Osteocyte (in vitro differentiated cells): ENCODE data around the gene NDUFB8. TPM values are rescaled to one million over a fixed set of nuclear protein-coding genes. Genes with fewer than 3 reads are reported as not detected.

ENCODE experiments used
- DNase-seq: peaks from one replicate; pipeline ENCODE4 v3.0.0; 2021; ENCODE audit warnings: mixed read lengths; ENCODE audit not compliant: unreplicated experiment; ENCODE audit errors: extremely low spot score
- H3K27ac Mint-ChIP-seq: one replicate; pipeline ENCODE4 v1.8.0; 2021; ENCODE audit warnings: mild to moderate bottlenecking, mixed read lengths; ENCODE audit not compliant: unreplicated experiment
- H3K27me3 Mint-ChIP-seq: one replicate; pipeline ENCODE4 v1.8.0; 2021; ENCODE audit warnings: mixed read lengths; ENCODE audit not compliant: unreplicated experiment
- H3K36me3 Mint-ChIP-seq: one replicate; pipeline ENCODE4 v1.8.0; 2021; ENCODE audit warnings: mixed read lengths; ENCODE audit not compliant: unreplicated experiment
- H3K4me1 Mint-ChIP-seq: one replicate; pipeline ENCODE4 v1.8.0; 2021; ENCODE audit warnings: mixed read lengths; ENCODE audit not compliant: unreplicated experiment
- H3K4me3 Mint-ChIP-seq: one replicate; pipeline ENCODE4 v1.8.0; 2021; ENCODE audit warnings: mild to moderate bottlenecking, moderate library complexity, mixed read lengths; ENCODE audit not compliant: unreplicated experiment
- H3K9me3 Mint-ChIP-seq: one replicate; pipeline ENCODE4 v1.8.0; 2021; ENCODE audit warnings: mixed read lengths; ENCODE audit not compliant: unreplicated experiment
- total RNA-seq: library from RNA; stranded (reverse); gene quantifications from 2 replicates; pipeline ENCODE4 v1.2.1, GENCODE V29; 2021
- TF ChIP-seq, protein P1 (sequence below): fragments of 200-600 bp; sonication (generic); IDR thresholded peaks from 2 replicates; pipeline ENCODE4 v1.5.0; 2021; ENCODE audit warnings: antibody characterized with exemption, mild to moderate bottlenecking, moderate library complexity

Gene NDUFB8
- total RNA-seq, 1 donor from 2014 or later: 169 TPM

DNA sequence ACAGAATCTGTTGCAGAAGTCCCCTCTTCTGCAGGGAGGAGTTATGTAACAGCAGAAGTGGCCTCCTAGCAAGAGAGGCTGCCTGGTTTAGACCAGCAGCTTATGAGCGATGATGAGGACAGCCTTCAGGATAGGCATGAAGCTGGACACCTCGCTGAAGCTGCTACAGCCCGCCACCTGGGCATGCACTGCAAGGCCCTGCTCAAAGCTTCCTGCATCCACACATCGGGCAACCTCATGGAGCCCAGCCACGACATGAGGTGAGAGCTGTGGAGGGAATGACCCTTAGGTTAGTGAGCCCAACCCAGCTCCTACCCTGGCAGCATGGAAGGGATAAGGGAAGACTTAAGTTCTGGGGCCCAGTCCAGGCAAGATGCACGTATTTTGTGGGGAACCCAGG is 42.1 kb downstream of the NDUFB8 start:
- TF ChIP-seq, protein P1, sequence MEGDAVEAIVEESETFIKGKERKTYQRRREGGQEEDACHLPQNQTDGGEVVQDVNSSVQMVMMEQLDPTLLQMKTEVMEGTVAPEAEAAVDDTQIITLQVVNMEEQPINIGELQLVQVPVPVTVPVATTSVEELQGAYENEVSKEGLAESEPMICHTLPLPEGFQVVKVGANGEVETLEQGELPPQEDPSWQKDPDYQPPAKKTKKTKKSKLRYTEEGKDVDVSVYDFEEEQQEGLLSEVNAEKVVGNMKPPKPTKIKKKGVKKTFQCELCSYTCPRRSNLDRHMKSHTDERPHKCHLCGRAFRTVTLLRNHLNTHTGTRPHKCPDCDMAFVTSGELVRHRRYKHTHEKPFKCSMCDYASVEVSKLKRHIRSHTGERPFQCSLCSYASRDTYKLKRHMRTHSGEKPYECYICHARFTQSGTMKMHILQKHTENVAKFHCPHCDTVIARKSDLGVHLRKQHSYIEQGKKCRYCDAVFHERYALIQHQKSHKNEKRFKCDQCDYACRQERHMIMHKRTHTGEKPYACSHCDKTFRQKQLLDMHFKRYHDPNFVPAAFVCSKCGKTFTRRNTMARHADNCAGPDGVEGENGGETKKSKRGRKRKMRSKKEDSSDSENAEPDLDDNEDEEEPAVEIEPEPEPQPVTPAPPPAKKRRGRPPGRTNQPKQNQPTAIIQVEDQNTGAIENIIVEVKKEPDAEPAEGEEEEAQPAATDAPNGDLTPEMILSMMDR: no peak
- Mint-ChIP-seq H3K4me3 (no peak overlapping the region), H3K27me3 (no peaks in the 10 kb centered on the region), H3K36me3 (peaks cover 48% of the 10 kb centered on the region), H3K27ac (no peak overlapping the region), H3K4me1 (peaks cover 12% of the 10 kb centered on the region), H3K9me3 (no peaks in the 10 kb centered on the region)
- no peak for DNase-seq

DNA sequence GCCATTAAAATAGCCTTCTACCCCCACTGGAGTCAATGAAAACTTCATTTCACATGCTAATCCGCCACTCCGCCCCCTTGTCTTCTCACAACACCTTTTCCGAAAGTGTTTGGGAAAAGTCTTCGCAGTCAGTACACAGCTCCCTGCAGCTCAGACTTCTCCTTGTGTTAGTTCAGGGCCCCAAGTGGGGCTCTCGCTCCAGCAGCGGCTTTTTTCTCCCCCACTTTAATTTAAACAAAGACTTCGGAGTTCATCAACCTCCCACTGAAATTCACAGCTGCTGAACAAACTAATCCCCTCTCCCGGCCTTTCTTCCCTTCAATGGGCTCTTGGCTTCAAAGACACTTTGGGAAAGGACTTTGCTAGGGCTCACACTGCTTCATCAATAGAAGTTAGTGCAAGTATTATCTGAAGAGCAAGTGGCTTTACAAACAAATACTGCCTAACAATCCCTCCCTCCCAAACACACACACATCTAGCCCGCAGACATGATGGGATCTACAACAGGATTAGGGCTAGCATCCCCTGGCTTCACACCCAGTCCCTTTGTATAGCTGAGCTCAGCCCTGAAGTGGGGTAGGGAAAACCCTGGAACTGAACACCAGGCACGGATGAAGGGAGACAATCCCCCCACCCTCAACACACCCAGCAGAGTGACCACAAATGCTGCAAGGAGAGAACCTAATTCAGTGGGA is 43.7 kb downstream of the NDUFB8 start:
- H3K36me3 Mint-ChIP-seq: peaks cover 49% of the 10 kb centered on the region
- H3K4me3 Mint-ChIP-seq: no peak overlapping the region
- H3K27me3 Mint-ChIP-seq: peaks cover 3% of the 10 kb centered on the region
- no peak for DNase-seq
- H3K9me3 Mint-ChIP-seq: no peaks in the 10 kb centered on the region
- TF ChIP-seq, protein P1: no peak
- H3K27ac Mint-ChIP-seq: no peak overlapping the region
- peaks cover 20% of the 10 kb centered on the region for H3K4me1 Mint-ChIP-seq

DNA sequence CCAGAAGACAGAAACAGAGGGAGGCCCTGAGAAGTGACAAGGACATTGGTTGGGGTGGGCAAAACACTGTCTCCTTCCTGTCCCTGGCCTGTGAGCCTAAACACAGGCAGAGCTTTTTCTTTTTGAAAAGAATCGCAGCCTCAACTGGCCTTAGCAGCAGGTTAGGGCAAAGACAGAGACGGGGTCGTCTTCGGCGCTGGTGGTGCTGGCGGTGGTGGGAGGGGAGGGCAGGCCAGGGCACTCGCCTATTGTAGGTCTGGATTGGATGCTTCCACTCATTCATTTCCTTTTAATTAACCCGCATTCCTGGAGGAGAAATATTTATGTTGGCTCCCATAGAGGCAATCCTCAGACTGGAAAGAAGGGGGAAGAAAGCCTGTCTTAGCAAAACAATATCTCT is 44.3 kb downstream of the NDUFB8 start:
- Mint-ChIP-seq H3K27ac (no peak overlapping the region), H3K4me1 (peaks cover 20% of the 10 kb centered on the region), H3K36me3 (peaks cover 43% of the 10 kb centered on the region), H3K27me3 (peaks cover 9% of the 10 kb centered on the region), H3K4me3 (no peak overlapping the region), H3K9me3 (no peaks in the 10 kb centered on the region)
- TF ChIP-seq, protein P1: no peak
- no peak for DNase-seq

DNA sequence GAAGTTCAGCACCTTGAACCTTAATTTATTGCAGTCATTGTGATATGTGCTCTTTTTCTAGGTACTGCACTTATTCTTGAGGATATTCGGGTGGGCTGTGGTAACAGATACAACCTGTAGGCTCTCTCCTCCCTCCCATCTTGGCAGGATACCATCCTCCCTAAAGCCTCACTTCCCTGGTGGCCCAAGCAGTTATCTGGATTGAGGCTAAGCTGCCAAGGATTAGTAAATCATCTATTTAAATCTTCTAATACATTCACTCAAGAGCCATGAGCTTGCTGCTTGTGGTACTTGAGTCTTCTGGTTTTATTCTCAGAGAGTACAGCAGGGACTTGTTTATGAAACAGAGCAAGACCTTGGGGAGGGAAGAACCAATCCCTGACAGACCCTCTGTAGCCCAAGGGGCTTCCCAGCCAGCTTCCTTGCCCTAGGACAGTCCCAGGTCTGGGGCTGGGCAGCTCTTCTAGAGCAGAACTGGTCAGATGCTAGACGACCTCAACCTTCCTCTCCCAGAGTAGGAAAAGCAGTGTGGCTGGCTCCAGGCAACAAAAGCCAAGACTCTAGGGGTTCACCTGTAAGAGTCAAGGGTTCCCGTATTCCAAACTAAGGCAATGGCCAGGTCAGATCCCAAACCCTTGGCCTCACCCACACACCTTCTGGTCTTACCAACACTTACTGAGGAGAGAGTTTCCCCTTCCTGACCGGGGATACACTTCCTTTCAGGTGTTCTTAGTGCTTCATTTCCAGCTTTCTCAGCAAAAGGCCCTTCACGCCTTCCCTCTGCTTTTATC is 45.6 kb downstream of the NDUFB8 start:
- no peak overlapping the region for H3K27ac Mint-ChIP-seq
- peaks cover 20% of the 10 kb centered on the region for H3K4me1 Mint-ChIP-seq
- no peaks in the 10 kb centered on the region for H3K9me3 Mint-ChIP-seq
- H3K27me3 Mint-ChIP-seq: peaks cover 20% of the 10 kb centered on the region
- H3K36me3 Mint-ChIP-seq: peaks cover 33% of the 10 kb centered on the region
- DNase-seq: no peak
- TF ChIP-seq, protein P1: no peak
- H3K4me3 Mint-ChIP-seq: no peak overlapping the region

DNA sequence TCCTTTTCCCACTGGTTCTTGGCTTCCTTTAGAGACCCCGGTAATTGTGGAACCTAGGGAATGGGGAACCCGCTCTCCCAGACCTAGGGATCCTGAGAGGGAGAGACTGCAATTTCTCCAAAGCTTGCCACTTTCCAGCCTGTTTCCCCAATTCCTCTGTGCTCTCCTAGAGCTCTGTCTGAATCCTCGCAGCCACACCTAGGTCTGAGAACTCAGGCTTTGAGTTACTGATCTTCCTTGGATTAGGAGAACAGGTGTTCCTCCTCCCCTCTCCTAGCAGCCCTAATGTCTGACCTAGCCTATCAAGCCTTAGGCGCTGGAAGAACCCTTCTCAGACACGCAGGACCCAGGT is 46.9 kb downstream of the NDUFB8 start:
- Mint-ChIP-seq H3K27me3 (peaks cover 32% of the 10 kb centered on the region), H3K4me3 (peak overlapping the region; percentile 69), H3K36me3 (peaks cover 28% of the 10 kb centered on the region), H3K9me3 (no peaks in the 10 kb centered on the region), H3K4me1 (peaks cover 20% of the 10 kb centered on the region), H3K27ac (no peak overlapping the region)
- TF ChIP-seq, protein P1: no peak
- DNase-seq: no peak
